Glutamatergic neuron (in vitro differentiated cells): ENCODE measurements around the gene WDR90. TPM values are rescaled to one million over a fixed set of nuclear protein-coding genes. Genes with fewer than 3 reads are reported as not detected.
A peak's percentile ranks its signal among the peaks of the same experiment; 100 is the strongest.

Source experiments
- DNase-seq: peaks from one replicate; pipeline ENCODE4 v3.0.0; 2022
- H3K27ac Mint-ChIP-seq: one replicate; pipeline ENCODE4 v1.8.0; 2020; ENCODE audit warnings: mild to moderate bottlenecking, mixed read lengths, inconsistent platforms; ENCODE audit not compliant: unreplicated experiment
- H3K27me3 Mint-ChIP-seq: one replicate; pipeline ENCODE4 v1.8.0; 2020; ENCODE audit warnings: mild to moderate bottlenecking, moderate library complexity, mixed read lengths, inconsistent platforms; ENCODE audit not compliant: unreplicated experiment
- H3K36me3 Mint-ChIP-seq: one replicate; pipeline ENCODE4 v1.8.0; 2020; ENCODE audit warnings: mild to moderate bottlenecking, mixed read lengths, inconsistent platforms; ENCODE audit not compliant: unreplicated experiment
- H3K4me1 Mint-ChIP-seq: one replicate; pipeline ENCODE4 v1.8.0; 2020; ENCODE audit warnings: mild to moderate bottlenecking, low read depth, mixed read lengths, inconsistent platforms; ENCODE audit not compliant: unreplicated experiment
- H3K4me3 Mint-ChIP-seq: one replicate; pipeline ENCODE4 v1.8.0; 2020; ENCODE audit warnings: mild to moderate bottlenecking, mixed read lengths, inconsistent platforms; ENCODE audit not compliant: unreplicated experiment
- H3K9me3 Mint-ChIP-seq: one replicate; pipeline ENCODE4 v1.8.0; 2020; ENCODE audit warnings: mild to moderate bottlenecking, moderate library complexity, mixed read lengths, inconsistent platforms; ENCODE audit not compliant: unreplicated experiment
- CTCF ChIP-seq: fragments of 200-600 bp; sonication (generic); IDR thresholded peaks from one replicate; pipeline ENCODE4 v1.5.0; 2021; ENCODE audit not compliant: partially characterized antibody, unreplicated experiment
- total RNA-seq: library from RNA; stranded (reverse); fragmentation: NEBNext Ultra II Directional; extraction: Animal tissue kit (Norgen Biotek cat#: 25700); gene quantifications from one replicate; pipeline ENCODE4 v1.2.1, GENCODE V29; 2021; ENCODE audit not compliant: unreplicated experiment

The WDR90 gene
- total RNA-seq, 1 donor from 2014 or later = 24.6 TPM

- H3K36me3 Mint-ChIP-seq = no peaks in the 10 kb centered on the region
- H3K27me3 Mint-ChIP-seq = peaks cover 11% of the 10 kb centered on the region
- peaks cover 8% of the 10 kb centered on the region for H3K9me3 Mint-ChIP-seq
- no peak overlapping the region for H3K27ac Mint-ChIP-seq
- H3K4me1 Mint-ChIP-seq = peaks cover 9% of the 10 kb centered on the region
- DNase-seq = no peak
- peak overlapping the region; percentile 67 for H3K4me3 Mint-ChIP-seq
- TF ChIP-seq CTCF = no peak
Observed at GRCh38 chr16:683396-684070, 34.4 kb downstream of the WDR90 start.

GRCh38 chr16:684071-684794 is 35.1 kb downstream of the WDR90 start, which contains the start of gene JMJD8:
Gene JMJD8, minus strand, starts transcription at chr16:684334. Its CDS starts 15 bp downstream, at chr16:684319.
- Mint-ChIP-seq H3K9me3 (peaks cover 5% of the 10 kb centered on the region), H3K27me3 (peaks cover 15% of the 10 kb centered on the region), H3K36me3 (no peaks in the 10 kb centered on the region), H3K27ac (no peak within 1 kb of the TSS), H3K4me1 (peaks cover 9% of the 10 kb centered on the region), H3K4me3 (peak within 1 kb of the TSS; percentile 67)
- peak; percentile 98 for DNase-seq
- TF ChIP-seq CTCF = no peak

- Mint-ChIP-seq H3K9me3 (peaks cover 5% of the 10 kb centered on the region), H3K4me3 (no peak overlapping the region), H3K4me1 (peaks cover 11% of the 10 kb centered on the region), H3K27me3 (peaks cover 13% of the 10 kb centered on the region), H3K36me3 (no peaks in the 10 kb centered on the region), H3K27ac (no peak overlapping the region)
- TF ChIP-seq CTCF = no peak
- no peak for DNase-seq
Observed at GRCh38 chr16:684961-685696, 36.0 kb downstream of the WDR90 start.

GRCh38 chr16:685967-686366 is 36.8 kb downstream of the WDR90 start:
- Mint-ChIP-seq H3K36me3 (no peaks in the 10 kb centered on the region), H3K27ac (no peak overlapping the region), H3K27me3 (peaks cover 16% of the 10 kb centered on the region), H3K9me3 (peaks cover 9% of the 10 kb centered on the region), H3K4me1 (peaks cover 10% of the 10 kb centered on the region), H3K4me3 (no peak overlapping the region)
- peak; percentile 67 for DNase-seq
- peak; percentile 59 for TF ChIP-seq CTCF
